Liver (tissue), 9 donors: ENCODE measurements around the gene FLNB. TPM values are rescaled to one million over a fixed set of nuclear protein-coding genes. Genes with fewer than 3 reads are reported as not detected.

ENCODE experiments used
- DNase-seq: peaks from one replicate; pipeline ENCODE4 v3.0.0-alpha.2; 2017; ENCODE audit warnings: low spot score
- H3K27ac ChIP-seq, 2 donors: one replicate each; pipeline ENCODE4 v1.7.0; 2013; ENCODE audit warnings: inconsistent platforms in 2 of 2, low read length in 2 of 2, control low read depth in 1 of 2, low read depth in 1 of 2, mild to moderate bottlenecking in 1 of 2
- H3K27me3 ChIP-seq, 4 donors: one replicate each; pipeline versions ENCODE4 v1.6.1 to v1.7.0; 2013; ENCODE audit warnings: low read length in 3 of 4, inconsistent platforms in 1 of 4, mild to moderate bottlenecking in 1 of 4, moderate library complexity in 1 of 4; ENCODE audit not compliant: control insufficient read depth in 4 of 4, insufficient read depth in 4 of 4
- H3K36me3 ChIP-seq, 4 donors: one replicate each; pipeline versions ENCODE4 v1.6.1 to v1.7.0; 2013; ENCODE audit warnings: low read length in 3 of 4, mild to moderate bottlenecking in 3 of 4, low read depth in 1 of 4, moderate library complexity in 1 of 4; ENCODE audit not compliant: control insufficient read depth in 4 of 4, insufficient read depth in 3 of 4
- H3K4me1 ChIP-seq, 4 donors: one replicate each; pipeline versions ENCODE4 v1.6.1 to v1.7.0; 2013; ENCODE audit warnings: low read length in 3 of 4, mild to moderate bottlenecking in 3 of 4, moderate library complexity in 1 of 4; ENCODE audit not compliant: control insufficient read depth in 4 of 4, insufficient read depth in 4 of 4
- H3K4me3 ChIP-seq, 3 donors: one replicate each; pipeline versions ENCODE4 v1.6.1 to v1.7.0; 2013; ENCODE audit warnings: low read length in 3 of 3, control low read depth in 1 of 3, low read depth in 1 of 3, mild to moderate bottlenecking in 1 of 3
- H3K9ac ChIP-seq, 2 donors: one replicate each; pipeline ENCODE4 v1.7.0; 2013; ENCODE audit warnings: low read length in 2 of 2, mild to moderate bottlenecking in 2 of 2, moderate library complexity in 2 of 2, control low read depth in 1 of 2, low read depth in 1 of 2
- H3K9me3 ChIP-seq, 4 donors: one replicate each; pipeline versions ENCODE4 v1.6.1 to v1.7.0; 2013; ENCODE audit warnings: low read length in 3 of 4; ENCODE audit not compliant: control insufficient read depth in 4 of 4
- EGR1 ChIP-seq, 2 donors: IDR thresholded peaks; 2 replicates each; pipeline ENCODE4 v1.6.1; 2016 to 2018; ENCODE audit warnings: antibody characterized with exemption in 2 of 2, low read depth in 2 of 2
- FOXA1 ChIP-seq: IDR thresholded peaks from 2 replicates; pipeline ENCODE4 v1.6.1; 2016; ENCODE audit warnings: antibody characterized with exemption
- FOXA2 ChIP-seq: IDR thresholded peaks from 2 replicates; pipeline ENCODE4 v1.6.1; 2016; ENCODE audit warnings: antibody characterized with exemption
- GABPA ChIP-seq, 2 donors: IDR thresholded peaks in 1 of 2; conservative IDR thresholded peaks in 1 of 2; 2 replicates each; pipeline ENCODE4 v1.6.1; 2016; ENCODE audit warnings: antibody characterized with exemption in 2 of 2, mild to moderate bottlenecking in 1 of 2, moderate library complexity in 1 of 2
- HNF4A ChIP-seq, 2 donors: conservative IDR thresholded peaks; 2 replicates each; pipeline ENCODE4 v1.6.1; 2016; ENCODE audit warnings: antibody characterized with exemption in 2 of 2, mild to moderate bottlenecking in 2 of 2
- HNF4G ChIP-seq: IDR thresholded peaks from 2 replicates; pipeline ENCODE4 v1.6.1; 2016; ENCODE audit warnings: antibody characterized with exemption
- JUND ChIP-seq, 2 donors: IDR thresholded peaks; 2 replicates each; pipeline ENCODE4 v1.6.1; 2016; ENCODE audit warnings: antibody characterized with exemption in 2 of 2
- NR2F2 ChIP-seq: IDR thresholded peaks from 2 replicates; pipeline ENCODE4 v1.6.1; 2016; ENCODE audit warnings: antibody characterized with exemption
- RAD21 ChIP-seq, 2 donors: IDR thresholded peaks; 2 replicates each; pipeline ENCODE4 v1.6.1; 2016; ENCODE audit warnings: antibody characterized with exemption in 2 of 2, mild to moderate bottlenecking in 2 of 2
- RXRA ChIP-seq, 2 donors: IDR thresholded peaks; 2 replicates each; pipeline ENCODE4 v1.6.1; 2017 to 2018; ENCODE audit warnings: antibody characterized with exemption in 2 of 2, mild to moderate bottlenecking in 1 of 2
- SP1 ChIP-seq: IDR thresholded peaks from 2 replicates; pipeline ENCODE4 v1.6.1; 2018; ENCODE audit warnings: antibody characterized with exemption, mild to moderate bottlenecking
- TAF1 ChIP-seq: conservative IDR thresholded peaks from 2 replicates; pipeline ENCODE4 v1.6.1; 2016; ENCODE audit warnings: antibody characterized with exemption, mild to moderate bottlenecking
- YY1 ChIP-seq: IDR thresholded peaks from 2 replicates; pipeline ENCODE4 v1.6.1; 2016; ENCODE audit warnings: antibody characterized with exemption, mild to moderate bottlenecking
- WGBS: extraction: QIAGEN DNeasy Blood & Tissue Kit; methylation state at CpG from one replicate; pipeline ENCODE4 v1.1.7; 2013; 5-methylcytosine and 5-hydroxymethylcytosine counted together
- polyA plus RNA-seq, 2 donors: library from polyadenylated mRNA; stranded (reverse) in 1 of 2; unstranded in 1 of 2; fragments of 200-250 nt in 1 of 2; fragments of >200 nt in 1 of 2; fragmentation: Nextera tagmentation in 1 of 2; extraction: Ambion mirVana in 1 of 2; gene quantifications; one replicate each; pipeline versions ENCODE4 v1.2.1 to v1.2.3, GENCODE V29; 2013 to 2015
- total RNA-seq, 2 donors: library from RNA; depleted of rRNA; stranded (reverse); fragments of >200 nt; gene quantifications; one replicate each; pipeline ENCODE4 v1.2.3, GENCODE V29; 2014
- TF ChIP-seq, protein P1 (sequence below): IDR thresholded peaks from 2 replicates; pipeline ENCODE4 v1.6.1; 2016; ENCODE audit warnings: antibody characterized with exemption
- TF ChIP-seq, protein P2 (sequence below): IDR thresholded peaks from 2 replicates; pipeline ENCODE4 v1.6.1; 2016; ENCODE audit warnings: antibody characterized with exemption, mild to moderate bottlenecking
- TF ChIP-seq, protein P3 (sequence below): fragments of 150-350 bp; IDR thresholded peaks from 2 replicates; pipeline ENCODE4 v1.5.1; 2017; ENCODE audit warnings: improper control_type of control experiment, low read depth, low read length; ENCODE audit not compliant: missing input control
- TF ChIP-seq, protein P4 (sequence below): IDR thresholded peaks from 2 replicates; pipeline ENCODE4 v1.6.1; 2016; ENCODE audit warnings: antibody characterized with exemption
- TF ChIP-seq, protein P5 (sequence below): IDR thresholded peaks from 2 replicates; pipeline ENCODE4 v1.6.1; 2016; ENCODE audit warnings: antibody characterized with exemption
- donor health status: healthy.
- donor health status: healthy.
- donor health status: healthy.
- donor health status: healthy.
- donor health status: healthy.

The FLNB gene
- total and polyA plus RNA-seq, 4 donors, result 22.9 to 124 (median 44.3) TPM

DNA sequence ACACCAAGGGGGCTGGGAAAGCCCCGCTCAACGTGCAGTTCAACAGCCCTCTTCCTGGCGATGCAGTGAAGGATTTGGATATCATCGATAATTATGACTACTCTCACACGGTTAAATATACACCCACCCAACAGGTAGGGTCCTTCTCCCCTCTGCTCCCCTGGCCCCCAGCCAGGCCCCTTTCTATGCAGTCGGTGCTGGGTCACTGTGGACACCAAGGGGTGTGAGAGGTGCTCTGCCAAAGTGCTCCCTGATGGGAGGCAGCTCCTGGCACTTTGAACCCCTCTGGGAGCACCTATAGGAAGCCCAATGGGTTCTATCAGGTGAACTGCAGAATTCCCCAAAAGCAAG lies 103.9 kb downstream of the FLNB start:
- peaks cover 6 to 42% (median 31%) of the 10 kb centered on the region in 4 donors for H3K36me3 ChIP-seq
- no peak overlapping the region for H3K9ac ChIP-seq
- peak overlapping the region; percentile 79 to 83 for H3K27ac ChIP-seq
- WGBS, result 81% methylated on average over 6 of the region's 6 CpGs
- no peak overlapping the region for H3K4me3 ChIP-seq
- TF ChIP-seq YY1 (no peak), RXRA (IDR thresholded peaks at IDR 0.05) (no peak), TAF1 (no peak), HNF4G (no peak), FOXA1 (no peak), SP1 (no peak), EGR1 (IDR thresholded peaks at IDR 0.05; ENCODE audit: low read depth in 2 of 2) (no peak), GABPA (IDR thresholded peaks at IDR 0.05 in 1 of 2, conservative IDR thresholded peaks at IDR 0.05 in 1 of 2) (no peak), JUND (IDR thresholded peaks at IDR 0.05) (no peak), RAD21 (IDR thresholded peaks at IDR 0.05) (no peak)
- TF ChIP-seq, protein P1, sequence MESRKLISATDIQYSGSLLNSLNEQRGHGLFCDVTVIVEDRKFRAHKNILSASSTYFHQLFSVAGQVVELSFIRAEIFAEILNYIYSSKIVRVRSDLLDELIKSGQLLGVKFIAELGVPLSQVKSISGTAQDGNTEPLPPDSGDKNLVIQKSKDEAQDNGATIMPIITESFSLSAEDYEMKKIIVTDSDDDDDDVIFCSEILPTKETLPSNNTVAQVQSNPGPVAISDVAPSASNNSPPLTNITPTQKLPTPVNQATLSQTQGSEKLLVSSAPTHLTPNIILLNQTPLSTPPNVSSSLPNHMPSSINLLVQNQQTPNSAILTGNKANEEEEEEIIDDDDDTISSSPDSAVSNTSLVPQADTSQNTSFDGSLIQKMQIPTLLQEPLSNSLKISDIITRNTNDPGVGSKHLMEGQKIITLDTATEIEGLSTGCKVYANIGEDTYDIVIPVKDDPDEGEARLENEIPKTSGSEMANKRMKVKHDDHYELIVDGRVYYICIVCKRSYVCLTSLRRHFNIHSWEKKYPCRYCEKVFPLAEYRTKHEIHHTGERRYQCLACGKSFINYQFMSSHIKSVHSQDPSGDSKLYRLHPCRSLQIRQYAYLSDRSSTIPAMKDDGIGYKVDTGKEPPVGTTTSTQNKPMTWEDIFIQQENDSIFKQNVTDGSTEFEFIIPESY, result no peak
- TF ChIP-seq, protein P2, sequence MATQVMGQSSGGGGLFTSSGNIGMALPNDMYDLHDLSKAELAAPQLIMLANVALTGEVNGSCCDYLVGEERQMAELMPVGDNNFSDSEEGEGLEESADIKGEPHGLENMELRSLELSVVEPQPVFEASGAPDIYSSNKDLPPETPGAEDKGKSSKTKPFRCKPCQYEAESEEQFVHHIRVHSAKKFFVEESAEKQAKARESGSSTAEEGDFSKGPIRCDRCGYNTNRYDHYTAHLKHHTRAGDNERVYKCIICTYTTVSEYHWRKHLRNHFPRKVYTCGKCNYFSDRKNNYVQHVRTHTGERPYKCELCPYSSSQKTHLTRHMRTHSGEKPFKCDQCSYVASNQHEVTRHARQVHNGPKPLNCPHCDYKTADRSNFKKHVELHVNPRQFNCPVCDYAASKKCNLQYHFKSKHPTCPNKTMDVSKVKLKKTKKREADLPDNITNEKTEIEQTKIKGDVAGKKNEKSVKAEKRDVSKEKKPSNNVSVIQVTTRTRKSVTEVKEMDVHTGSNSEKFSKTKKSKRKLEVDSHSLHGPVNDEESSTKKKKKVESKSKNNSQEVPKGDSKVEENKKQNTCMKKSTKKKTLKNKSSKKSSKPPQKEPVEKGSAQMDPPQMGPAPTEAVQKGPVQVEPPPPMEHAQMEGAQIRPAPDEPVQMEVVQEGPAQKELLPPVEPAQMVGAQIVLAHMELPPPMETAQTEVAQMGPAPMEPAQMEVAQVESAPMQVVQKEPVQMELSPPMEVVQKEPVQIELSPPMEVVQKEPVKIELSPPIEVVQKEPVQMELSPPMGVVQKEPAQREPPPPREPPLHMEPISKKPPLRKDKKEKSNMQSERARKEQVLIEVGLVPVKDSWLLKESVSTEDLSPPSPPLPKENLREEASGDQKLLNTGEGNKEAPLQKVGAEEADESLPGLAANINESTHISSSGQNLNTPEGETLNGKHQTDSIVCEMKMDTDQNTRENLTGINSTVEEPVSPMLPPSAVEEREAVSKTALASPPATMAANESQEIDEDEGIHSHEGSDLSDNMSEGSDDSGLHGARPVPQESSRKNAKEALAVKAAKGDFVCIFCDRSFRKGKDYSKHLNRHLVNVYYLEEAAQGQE, result no peak
- TF ChIP-seq, protein P3, sequence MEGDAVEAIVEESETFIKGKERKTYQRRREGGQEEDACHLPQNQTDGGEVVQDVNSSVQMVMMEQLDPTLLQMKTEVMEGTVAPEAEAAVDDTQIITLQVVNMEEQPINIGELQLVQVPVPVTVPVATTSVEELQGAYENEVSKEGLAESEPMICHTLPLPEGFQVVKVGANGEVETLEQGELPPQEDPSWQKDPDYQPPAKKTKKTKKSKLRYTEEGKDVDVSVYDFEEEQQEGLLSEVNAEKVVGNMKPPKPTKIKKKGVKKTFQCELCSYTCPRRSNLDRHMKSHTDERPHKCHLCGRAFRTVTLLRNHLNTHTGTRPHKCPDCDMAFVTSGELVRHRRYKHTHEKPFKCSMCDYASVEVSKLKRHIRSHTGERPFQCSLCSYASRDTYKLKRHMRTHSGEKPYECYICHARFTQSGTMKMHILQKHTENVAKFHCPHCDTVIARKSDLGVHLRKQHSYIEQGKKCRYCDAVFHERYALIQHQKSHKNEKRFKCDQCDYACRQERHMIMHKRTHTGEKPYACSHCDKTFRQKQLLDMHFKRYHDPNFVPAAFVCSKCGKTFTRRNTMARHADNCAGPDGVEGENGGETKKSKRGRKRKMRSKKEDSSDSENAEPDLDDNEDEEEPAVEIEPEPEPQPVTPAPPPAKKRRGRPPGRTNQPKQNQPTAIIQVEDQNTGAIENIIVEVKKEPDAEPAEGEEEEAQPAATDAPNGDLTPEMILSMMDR, result no peak
- TF ChIP-seq, protein P4, sequence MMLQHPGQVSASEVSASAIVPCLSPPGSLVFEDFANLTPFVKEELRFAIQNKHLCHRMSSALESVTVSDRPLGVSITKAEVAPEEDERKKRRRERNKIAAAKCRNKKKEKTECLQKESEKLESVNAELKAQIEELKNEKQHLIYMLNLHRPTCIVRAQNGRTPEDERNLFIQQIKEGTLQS, result no peak
- TF ChIP-seq, protein P5, sequence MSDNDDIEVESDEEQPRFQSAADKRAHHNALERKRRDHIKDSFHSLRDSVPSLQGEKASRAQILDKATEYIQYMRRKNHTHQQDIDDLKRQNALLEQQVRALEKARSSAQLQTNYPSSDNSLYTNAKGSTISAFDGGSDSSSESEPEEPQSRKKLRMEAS, result no peak
- H3K4me1 ChIP-seq, result peaks cover 12 to 34% (median 23%) of the 10 kb centered on the region in 4 donors
- H3K9me3 ChIP-seq, result no peaks in the 10 kb centered on the region
- H3K27me3 ChIP-seq, result no peaks in the 10 kb centered on the region
- no peak for DNase-seq

DNA sequence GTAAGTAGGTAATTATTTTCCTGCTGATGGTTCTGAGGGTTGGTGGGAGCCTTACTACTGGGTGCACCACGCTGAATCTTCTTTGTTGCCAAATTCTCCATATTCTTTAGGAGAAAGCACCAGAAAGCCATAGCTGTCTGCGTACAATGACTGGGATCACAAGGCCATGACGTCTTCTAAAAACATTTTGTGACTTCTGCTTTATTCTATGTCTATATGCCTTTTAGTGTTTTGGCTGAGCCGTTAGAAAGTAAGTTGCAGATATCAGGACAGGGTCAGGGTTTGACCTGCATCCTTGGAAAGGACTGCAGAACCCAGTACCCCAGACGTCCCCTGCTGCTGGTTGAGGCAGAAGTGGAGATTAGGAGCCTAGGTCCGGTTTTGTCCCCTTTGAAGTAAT lies 107.0 kb downstream of the FLNB start:
- peaks cover 3 to 33% (median 15%) of the 10 kb centered on the region in 4 donors for H3K36me3 ChIP-seq
- no peak for DNase-seq
- WGBS, result 89% methylated on average over 6 of the region's 6 CpGs
- no peak overlapping the region for H3K4me3 ChIP-seq
- no peak overlapping the region for H3K27ac ChIP-seq
- no peak overlapping the region for H3K9ac ChIP-seq
- peaks cover 22 to 56% (median 47%) of the 10 kb centered on the region in 4 donors for H3K4me1 ChIP-seq
- H3K27me3 ChIP-seq, result no peaks in the 10 kb centered on the region
- no peaks in the 10 kb centered on the region for H3K9me3 ChIP-seq
- TF ChIP-seq SP1 (no peak), HNF4A (conservative IDR thresholded peaks at IDR 0.05) (no peak), YY1 (no peak), HNF4G (no peak), NR2F2 (no peak), TAF1 (no peak), JUND (IDR thresholded peaks at IDR 0.05) (no peak), FOXA2 (no peak)
- TF ChIP-seq, protein P4, result no peak
- TF ChIP-seq, protein P1, result no peak
- TF ChIP-seq, protein P2, result no peak
